Panc1 (cell line): ENCODE results near the gene LEFTY2.
"Not testable (repeated sequence)": the region's sequence is repeated elsewhere in the genome, so short reads cannot be mapped to it uniquely, and the experiment has no call there.

Experiments
- POLR2AphosphoS5 ChIP-seq: IDR thresholded peaks from 2 replicates; pipeline ENCODE4 v1.6.1; 2012; ENCODE audit warnings: mild to moderate bottlenecking, low read depth, low read length, moderate library complexity
- REST ChIP-seq, 2 experiments: IDR thresholded peaks; 2 replicates each; pipeline ENCODE4 v1.6.1; 2011 to 2012; ENCODE audit warnings: low read depth in 2 of 2, control low read depth in 1 of 2, low read length in 1 of 2, mild to moderate bottlenecking in 1 of 2, moderate library complexity in 1 of 2; ENCODE audit not compliant: insufficient read depth in 1 of 2
- TF ChIP-seq, protein P1 (sequence below): fragments of 450-650 bp; IDR thresholded peaks from 2 replicates; pipeline ENCODE4 v1.5.1; 2017; ENCODE audit warnings: mild to moderate bottlenecking

- TF ChIP-seq, protein P1, sequence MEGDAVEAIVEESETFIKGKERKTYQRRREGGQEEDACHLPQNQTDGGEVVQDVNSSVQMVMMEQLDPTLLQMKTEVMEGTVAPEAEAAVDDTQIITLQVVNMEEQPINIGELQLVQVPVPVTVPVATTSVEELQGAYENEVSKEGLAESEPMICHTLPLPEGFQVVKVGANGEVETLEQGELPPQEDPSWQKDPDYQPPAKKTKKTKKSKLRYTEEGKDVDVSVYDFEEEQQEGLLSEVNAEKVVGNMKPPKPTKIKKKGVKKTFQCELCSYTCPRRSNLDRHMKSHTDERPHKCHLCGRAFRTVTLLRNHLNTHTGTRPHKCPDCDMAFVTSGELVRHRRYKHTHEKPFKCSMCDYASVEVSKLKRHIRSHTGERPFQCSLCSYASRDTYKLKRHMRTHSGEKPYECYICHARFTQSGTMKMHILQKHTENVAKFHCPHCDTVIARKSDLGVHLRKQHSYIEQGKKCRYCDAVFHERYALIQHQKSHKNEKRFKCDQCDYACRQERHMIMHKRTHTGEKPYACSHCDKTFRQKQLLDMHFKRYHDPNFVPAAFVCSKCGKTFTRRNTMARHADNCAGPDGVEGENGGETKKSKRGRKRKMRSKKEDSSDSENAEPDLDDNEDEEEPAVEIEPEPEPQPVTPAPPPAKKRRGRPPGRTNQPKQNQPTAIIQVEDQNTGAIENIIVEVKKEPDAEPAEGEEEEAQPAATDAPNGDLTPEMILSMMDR, result not testable (repeated sequence)
- TF ChIP-seq REST (IDR thresholded peaks at IDR 0.05; ENCODE audit: insufficient read depth in 1 of 2, low read depth in 2 of 2, low read length in 1 of 2); POLR2AphosphoS5: not testable (repeated sequence)
Measured at GRCh38 chr1:225969751-225970150, 28.7 kb upstream of the LEFTY2 start.
